ENCODE data around the gene CCDC157. TPM values are rescaled to one million over a fixed set of nuclear protein-coding genes. Genes with fewer than 3 reads are reported as not detected.

CCDC157 gene
- total RNA-seq, 4 donors from 2014 or later: 0.99 to 1.9 (median 1.5) TPM

DNA sequence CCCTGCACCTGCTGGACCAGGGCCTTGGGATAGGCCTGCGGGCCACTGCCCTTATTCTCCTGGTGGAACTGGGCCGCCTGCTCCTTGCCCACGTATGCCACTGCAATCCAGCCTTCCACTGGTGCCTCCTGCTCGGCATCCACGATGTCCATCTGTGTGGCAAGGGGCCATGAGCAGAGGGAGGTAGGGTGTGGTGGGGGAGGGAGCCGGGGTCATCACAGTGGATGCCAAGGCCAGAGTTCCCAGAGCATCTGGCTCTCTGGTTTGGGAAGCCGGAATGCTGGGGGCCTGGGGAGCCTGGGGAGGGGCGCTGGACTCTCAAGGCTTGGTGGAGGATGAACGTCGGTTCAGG, 29.8 kb downstream of the CCDC157 start:
- peak overlapping the region; percentile 55 to 65 for H3K4me3 ChIP-seq
- ATAC-seq: peak; percentile 4
- peaks cover 0 to 20% (median 8%) of the 10 kb centered on the region in 3 donors for H3K4me1 ChIP-seq
- no peaks in the 10 kb centered on the region for H3K27me3 ChIP-seq
- TF ChIP-seq EP300 (IDR thresholded peaks at IDR 0.05) (no peak), POLR2AphosphoS5 (IDR thresholded peaks at IDR 0.05) (no peak), POLR2A (IDR thresholded peaks at IDR 0.05) (no peak)
- TF ChIP-seq, protein P1, sequence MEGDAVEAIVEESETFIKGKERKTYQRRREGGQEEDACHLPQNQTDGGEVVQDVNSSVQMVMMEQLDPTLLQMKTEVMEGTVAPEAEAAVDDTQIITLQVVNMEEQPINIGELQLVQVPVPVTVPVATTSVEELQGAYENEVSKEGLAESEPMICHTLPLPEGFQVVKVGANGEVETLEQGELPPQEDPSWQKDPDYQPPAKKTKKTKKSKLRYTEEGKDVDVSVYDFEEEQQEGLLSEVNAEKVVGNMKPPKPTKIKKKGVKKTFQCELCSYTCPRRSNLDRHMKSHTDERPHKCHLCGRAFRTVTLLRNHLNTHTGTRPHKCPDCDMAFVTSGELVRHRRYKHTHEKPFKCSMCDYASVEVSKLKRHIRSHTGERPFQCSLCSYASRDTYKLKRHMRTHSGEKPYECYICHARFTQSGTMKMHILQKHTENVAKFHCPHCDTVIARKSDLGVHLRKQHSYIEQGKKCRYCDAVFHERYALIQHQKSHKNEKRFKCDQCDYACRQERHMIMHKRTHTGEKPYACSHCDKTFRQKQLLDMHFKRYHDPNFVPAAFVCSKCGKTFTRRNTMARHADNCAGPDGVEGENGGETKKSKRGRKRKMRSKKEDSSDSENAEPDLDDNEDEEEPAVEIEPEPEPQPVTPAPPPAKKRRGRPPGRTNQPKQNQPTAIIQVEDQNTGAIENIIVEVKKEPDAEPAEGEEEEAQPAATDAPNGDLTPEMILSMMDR (IDR thresholded peaks at IDR 0.05): no peak
- H3K36me3 ChIP-seq: peaks cover 0 to 34% of the 10 kb centered on the region in 2 donors
- 0% methylated on average over 1 of the region's 10 CpGs; no CpG with 5 or more reads in 1 of the 2 donors for WGBS, 2 donors (ENCODE audit: low coverage in 1 of 2)
- no peaks in the 10 kb centered on the region for H3K9me3 ChIP-seq
- H3K27ac ChIP-seq: peak overlapping the region; percentile 17 to 94 (median 86)

DNA sequence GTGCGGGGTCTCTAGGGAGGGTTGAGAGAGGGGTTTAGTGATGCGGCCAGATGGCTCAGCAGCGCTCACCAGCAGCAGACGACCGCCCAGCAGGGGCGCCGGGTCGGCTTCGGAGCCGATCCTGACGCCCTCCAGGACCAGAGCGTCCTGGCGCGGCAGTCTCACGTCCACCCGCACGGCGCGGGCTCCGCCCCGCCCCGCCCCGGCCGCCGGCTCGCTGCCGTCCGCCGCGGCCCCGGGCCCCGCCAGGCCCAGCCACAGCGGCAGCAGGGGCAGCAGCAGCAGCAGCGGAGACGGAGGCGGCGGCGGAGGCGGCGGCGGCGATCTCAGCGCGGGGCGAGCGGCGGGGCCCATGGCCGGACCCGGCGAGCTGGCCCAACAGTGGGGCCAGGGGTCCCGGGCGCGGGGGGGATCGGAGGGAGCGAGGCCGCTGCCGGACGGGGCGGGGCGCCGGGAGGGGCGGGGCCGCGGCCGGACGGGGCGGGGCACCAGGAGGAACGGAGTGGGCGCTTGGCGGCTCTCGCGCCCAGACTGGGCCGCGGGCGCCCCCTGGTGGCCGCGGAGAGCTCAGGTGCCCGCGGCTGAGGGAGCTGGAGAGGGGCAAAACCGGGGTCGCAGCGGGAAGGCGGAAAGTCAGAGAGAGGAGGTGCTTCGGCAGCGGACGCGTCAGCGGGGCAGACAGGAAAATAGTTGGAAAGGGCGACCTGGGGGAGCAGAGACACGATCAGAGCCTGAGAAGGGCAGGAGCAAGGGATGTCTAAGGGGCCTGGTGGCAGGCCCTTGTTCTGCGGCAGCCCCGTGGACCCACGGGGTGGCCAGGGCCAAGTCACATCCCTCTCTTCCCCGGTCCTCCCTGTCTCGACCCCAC, 30.4 kb downstream of the CCDC157 start, which contains the start of gene RNF215:
Gene RNF215, minus strand, starts transcription at position 452 of the 868 bp plus-strand sequence. Its CDS starts 98 bp downstream, at position 354.
- no peaks in the 10 kb centered on the region for H3K27me3 ChIP-seq
- H3K4me3 ChIP-seq: peak within 1 kb of the TSS; percentile 55 to 65
- ATAC-seq: peak; percentile 96
- 0% methylated on average over 7 of the region's 95 CpGs; no CpG with 5 or more reads in 1 of the 2 donors for WGBS, 2 donors (ENCODE audit: low coverage in 1 of 2)
- peaks cover 0 to 28% of the 10 kb centered on the region in 2 donors for H3K36me3 ChIP-seq
- H3K4me1 ChIP-seq: peaks cover 0 to 20% (median 8%) of the 10 kb centered on the region in 3 donors
- H3K9me3 ChIP-seq: no peaks in the 10 kb centered on the region
- TF ChIP-seq EP300 (IDR thresholded peaks at IDR 0.05): no peak
- TF ChIP-seq, protein P1 (IDR thresholded peaks at IDR 0.05): peak in 3 of 4 experiments; percentile 91 to 97 (median 93)
- peak in 1 of 2 donors; percentile 17 for TF ChIP-seq POLR2A (IDR thresholded peaks at IDR 0.05)
- H3K27ac ChIP-seq: peak within 1 kb of the TSS; percentile 17 to 94 (median 86)

DNA sequence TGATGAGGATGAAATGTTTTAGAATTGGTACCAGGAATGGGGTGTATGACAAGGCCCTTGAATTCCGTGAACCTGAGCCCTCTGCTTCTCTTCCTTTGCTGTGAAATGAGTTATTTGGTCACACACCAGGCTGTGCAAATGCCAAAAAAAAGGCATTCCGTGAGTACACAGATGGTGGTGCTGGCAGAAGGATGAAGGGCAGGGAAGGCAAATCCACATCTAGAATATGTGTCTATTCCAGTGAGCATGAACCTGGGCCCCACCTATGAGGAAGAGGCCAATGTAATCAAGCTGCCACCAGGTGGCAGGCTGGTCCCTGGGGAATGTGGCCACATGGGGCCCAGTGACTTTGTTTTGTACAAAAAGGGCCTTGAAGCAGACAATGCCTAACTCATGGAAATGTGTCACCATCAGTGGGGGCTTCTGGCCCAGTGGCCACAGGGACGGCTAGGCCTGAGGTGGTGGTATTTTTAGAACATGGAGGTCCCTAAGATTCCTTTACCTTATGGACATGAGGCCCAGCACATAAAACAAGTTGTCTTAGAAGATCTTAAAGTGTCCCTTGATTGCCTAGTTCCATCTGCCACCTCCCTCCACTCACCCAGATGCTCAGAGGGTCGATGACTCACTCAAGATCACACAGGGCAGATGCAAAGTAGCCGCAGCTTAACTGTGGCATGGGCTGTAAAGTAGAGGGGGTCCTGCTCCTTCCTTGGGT, 34.3 kb downstream of the CCDC157 start:
- Histone ChIP-seq H3K9me3 (no peaks in the 10 kb centered on the region), H3K27ac (no peak overlapping the region), H3K4me3 (no peak overlapping the region), H3K36me3 (no peaks in the 10 kb centered on the region), H3K27me3 (no peaks in the 10 kb centered on the region), H3K4me1 (peaks cover 0 to 19% (median 6%) of the 10 kb centered on the region in 3 donors)
- WGBS, 2 donors (ENCODE audit: low coverage in 1 of 2): 53 to 71% methylated on average over 1 to 3 of the region's 5 CpGs
- no peak for ATAC-seq
- TF ChIP-seq, protein P1 (IDR thresholded peaks at IDR 0.05): peak in 3 of 4 experiments; percentile 69 to 86 (median 72)
- TF ChIP-seq EP300 (IDR thresholded peaks at IDR 0.05): no peak
- no peak for TF ChIP-seq POLR2A (IDR thresholded peaks at IDR 0.05)
- TF ChIP-seq POLR2AphosphoS5 (IDR thresholded peaks at IDR 0.05): no peak

DNA sequence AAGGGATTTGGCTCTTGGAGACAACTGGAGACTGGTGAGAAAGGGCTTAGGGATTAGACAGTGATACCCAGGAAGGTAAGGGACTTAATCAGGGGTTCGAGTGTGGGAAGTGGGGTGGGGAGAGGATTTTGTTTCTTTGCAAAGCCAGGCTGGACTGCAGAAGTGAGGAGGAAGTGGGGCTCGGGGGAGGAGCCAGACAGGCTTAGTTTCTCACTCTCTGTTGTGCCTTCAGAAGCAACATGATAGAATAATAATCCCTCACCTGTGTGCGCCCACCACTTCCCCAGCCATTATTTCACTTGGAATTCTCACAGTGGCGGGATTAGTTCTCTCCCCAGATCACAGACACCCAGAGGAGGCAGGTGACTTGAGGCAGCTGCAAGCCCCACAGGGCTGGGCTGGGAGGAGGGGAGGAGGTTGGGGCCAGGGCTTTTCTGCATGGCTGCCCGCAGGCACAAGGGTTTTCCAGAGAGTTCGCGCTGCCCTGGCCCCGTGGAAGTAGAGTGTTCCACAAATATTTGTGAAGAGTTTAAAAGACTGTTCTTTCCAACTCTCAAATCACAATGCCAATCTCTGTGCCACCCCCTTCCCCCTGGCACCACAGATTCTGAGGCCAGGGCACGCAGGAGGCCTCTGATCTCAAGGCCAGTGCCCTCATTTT, 36.0 kb downstream of the CCDC157 start:
- Histone ChIP-seq H3K9me3 (no peaks in the 10 kb centered on the region), H3K27me3 (no peaks in the 10 kb centered on the region), H3K4me3 (no peak overlapping the region), H3K36me3 (no peaks in the 10 kb centered on the region), H3K27ac (no peak overlapping the region), H3K4me1 (peaks cover 0 to 22% (median 6%) of the 10 kb centered on the region in 3 donors)
- TF ChIP-seq, protein P1 (IDR thresholded peaks at IDR 0.05): no peak
- no peak for TF ChIP-seq POLR2A (IDR thresholded peaks at IDR 0.05)
- no peak for TF ChIP-seq EP300 (IDR thresholded peaks at IDR 0.05)
- TF ChIP-seq POLR2AphosphoS5 (IDR thresholded peaks at IDR 0.05): no peak
- no peak for ATAC-seq
- 62 to 77% methylated on average over 2 to 4 of the region's 9 CpGs for WGBS, 2 donors (ENCODE audit: low coverage in 1 of 2)

Data from gastroesophageal sphincter (tissue), 4 donors.